ENCODE data around the gene VWA8.
"Not testable (repeated sequence)": the region's sequence is repeated elsewhere in the genome, so short reads cannot be mapped to it uniquely, and the experiment has no call there.

VWA8 gene

DNA sequence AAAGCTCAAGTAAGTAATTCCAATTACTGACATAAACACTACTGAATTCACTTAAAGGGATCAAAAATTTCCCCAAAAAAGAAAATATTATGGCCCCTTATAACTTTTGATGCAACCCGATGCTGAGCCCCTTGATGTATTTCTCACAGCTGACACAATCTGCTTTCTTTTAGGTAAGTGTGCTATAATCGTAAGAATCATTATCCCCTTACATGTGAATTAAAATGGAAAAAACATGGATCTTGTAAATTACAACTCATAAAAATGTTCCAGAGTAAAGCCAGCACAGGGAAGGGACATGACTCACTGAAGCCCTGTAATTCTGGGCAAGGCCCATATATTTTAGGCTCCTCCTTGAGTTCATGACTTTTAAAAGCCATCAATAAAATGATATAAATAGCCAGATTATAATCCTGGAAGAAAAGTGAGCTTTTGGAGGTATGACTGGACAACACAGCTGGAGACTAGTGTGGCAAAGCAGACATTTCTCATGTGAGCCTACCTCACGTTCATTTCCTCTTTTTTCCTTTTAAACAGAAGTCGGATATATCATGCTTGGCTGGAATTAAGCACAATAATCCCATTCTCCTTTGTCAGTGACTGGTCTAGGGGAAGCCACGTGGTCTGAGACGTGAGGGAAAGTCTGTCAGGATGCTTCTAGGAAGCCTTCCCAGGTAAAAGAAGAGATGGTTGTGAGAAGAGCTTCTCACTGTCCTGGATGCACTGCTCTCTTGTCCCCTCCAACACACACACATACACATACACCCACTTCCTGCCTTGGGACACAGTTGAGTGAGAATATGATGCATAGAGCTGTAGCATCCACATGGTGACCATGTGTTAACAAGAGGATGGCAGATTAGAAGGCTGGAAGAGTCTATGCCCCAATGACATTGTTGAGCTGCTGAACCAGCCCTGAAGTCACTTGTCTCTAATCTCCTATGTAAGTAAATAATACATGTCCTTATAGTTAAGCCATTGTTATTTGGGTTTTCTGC, 338.2 kb downstream of the VWA8 start:
- no peak for DNase-seq (ENCODE audit: low read depth in 3 of 3, low spot score in 1 of 3)

DNA sequence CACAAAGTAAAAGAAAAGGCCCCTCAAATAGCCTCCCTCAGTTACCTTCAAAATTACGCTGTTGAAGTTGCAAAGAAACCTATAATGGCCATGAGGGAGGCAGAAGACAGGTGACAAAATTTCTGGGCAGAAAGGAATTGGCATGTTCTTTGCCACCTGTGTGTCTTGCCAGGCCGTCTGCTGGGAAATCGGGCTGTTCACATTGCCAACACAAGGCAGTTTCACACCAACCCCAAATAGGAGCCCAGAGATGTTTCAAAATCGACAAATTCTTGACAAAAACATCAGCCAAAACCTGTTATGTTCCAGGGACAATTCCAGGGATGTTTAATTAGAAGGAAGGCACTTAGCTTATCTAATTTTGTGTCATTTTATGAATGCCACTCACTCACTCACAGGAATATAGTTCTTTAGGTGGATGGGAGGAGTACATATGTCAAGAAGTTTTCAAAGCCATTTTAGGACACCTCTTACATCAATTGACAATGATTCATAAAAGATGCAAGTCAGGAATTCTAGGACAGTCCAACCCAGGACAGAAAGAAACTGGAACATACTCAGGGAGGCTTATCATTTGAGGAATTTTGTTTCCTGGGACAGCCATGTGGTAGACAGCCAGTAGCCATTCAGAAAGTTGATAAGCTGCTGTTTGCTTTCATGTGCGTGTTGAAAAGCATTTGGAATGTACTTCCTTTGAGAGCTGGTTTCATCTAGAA, 339.0 kb downstream of the VWA8 start:
- DNase-seq (ENCODE audit: low read depth in 3 of 3, low spot score in 1 of 3) = no peak

- not testable (repeated sequence) for DNase-seq (ENCODE audit: low read depth in 3 of 3, low spot score in 1 of 3)
Observed at GRCh38 chr13:41617633-41618032, 343.3 kb downstream of the VWA8 start.

DNA sequence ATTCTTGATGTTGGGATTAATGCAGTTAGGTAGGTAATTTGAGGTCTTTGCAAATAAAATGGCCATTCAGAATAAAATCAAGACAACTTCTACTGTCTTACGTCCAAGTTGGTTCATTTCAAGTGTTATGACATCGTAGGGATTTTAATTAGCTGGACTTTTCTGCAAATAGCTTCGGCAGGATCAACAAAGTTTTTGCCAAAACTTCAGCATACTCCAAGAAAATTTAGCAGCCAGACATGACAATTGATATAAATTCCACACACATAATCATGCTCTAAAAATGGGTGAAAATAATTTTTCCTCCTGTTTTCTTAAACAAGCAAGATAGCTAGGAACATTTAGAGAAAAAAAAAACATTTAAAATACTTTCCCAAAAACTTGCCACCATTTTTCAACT, 344.8 kb downstream of the VWA8 start:
- DNase-seq (ENCODE audit: low read depth in 3 of 3, low spot score in 1 of 3) = no peak

DNA sequence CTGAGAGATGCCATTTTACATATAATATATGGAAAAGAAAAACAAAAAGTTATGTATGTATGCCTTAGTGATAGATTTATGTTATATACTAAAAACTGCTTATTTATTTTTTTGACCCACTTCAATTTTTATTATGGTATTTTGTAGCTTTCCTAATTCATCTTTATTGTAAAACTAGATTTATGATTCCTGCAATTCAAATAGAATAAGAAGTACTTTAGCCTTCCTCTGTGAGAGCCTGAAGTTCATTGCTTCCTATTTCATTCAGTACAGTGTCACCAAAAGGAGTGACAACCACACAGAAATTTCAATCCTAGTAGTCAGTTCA, 345.4 kb downstream of the VWA8 start:
- DNase-seq (ENCODE audit: low read depth in 3 of 3, low spot score in 1 of 3) = no peak

GRCh38 chr13:41614671-41615527, 346.0 kb downstream of the VWA8 start:
- no peak for DNase-seq (ENCODE audit: low read depth in 3 of 3, low spot score in 1 of 3)

GRCh38 chr13:41613984-41614661, 346.8 kb downstream of the VWA8 start:
- no peak for DNase-seq (ENCODE audit: low read depth in 3 of 3, low spot score in 1 of 3)

GRCh38 chr13:41613471-41613870, 347.4 kb downstream of the VWA8 start:
- no peak for DNase-seq (ENCODE audit: low read depth in 3 of 3, low spot score in 1 of 3)

- no peak for DNase-seq (ENCODE audit: low read depth in 3 of 3, low spot score in 1 of 3)
Observed at GRCh38 chr13:41611385-41611784, 349.5 kb downstream of the VWA8 start.

GRCh38 chr13:41610404-41610803, 350.5 kb downstream of the VWA8 start:
- no peak for DNase-seq (ENCODE audit: low read depth in 3 of 3, low spot score in 1 of 3)

- DNase-seq (ENCODE audit: low read depth in 3 of 3, low spot score in 1 of 3) = no peak
Observed at GRCh38 chr13:41609828-41610227, 351.1 kb downstream of the VWA8 start.

- no peak for DNase-seq (ENCODE audit: low read depth in 3 of 3, low spot score in 1 of 3)
Observed at GRCh38 chr13:41608839-41609177, 352.1 kb downstream of the VWA8 start.

DNA sequence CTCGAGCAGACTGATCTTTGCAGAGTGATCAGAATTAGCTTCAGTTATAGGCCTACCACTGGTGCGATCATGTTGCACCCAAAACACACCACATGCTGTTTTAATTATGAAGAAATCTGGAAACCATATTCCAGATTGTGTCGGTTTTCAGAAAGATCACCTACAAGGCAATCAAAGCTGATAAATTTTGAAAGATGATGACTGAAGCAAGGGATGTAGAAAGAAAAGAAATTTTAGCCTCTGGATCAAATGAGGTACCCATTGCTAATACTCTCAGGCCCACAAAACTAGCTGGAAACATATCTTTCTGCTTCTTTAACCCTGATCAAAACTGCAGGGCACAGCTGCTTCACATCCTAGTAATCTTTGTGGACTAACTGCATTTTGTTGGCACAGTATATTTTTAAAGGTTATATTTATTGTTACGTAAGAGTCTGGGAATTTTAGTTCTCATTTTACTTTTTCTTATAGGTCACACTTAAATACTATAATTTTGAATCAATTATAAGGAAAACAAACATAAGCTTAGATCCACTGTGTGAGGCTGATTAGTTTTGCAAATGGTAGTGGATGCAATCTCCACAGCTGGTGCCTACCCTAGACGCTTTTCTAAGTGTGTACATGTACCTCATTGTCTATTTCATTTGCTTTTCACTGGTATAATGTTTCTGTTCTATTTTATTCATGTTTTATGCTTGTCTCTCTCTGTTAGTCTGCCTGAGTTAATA, 352.6 kb downstream of the VWA8 start:
- DNase-seq (ENCODE audit: low read depth in 3 of 3, low spot score in 1 of 3) = no peak

- no peak for DNase-seq (ENCODE audit: low read depth in 3 of 3, low spot score in 1 of 3)
Observed at GRCh38 chr13:41606646-41607045, 354.3 kb downstream of the VWA8 start.

DNA sequence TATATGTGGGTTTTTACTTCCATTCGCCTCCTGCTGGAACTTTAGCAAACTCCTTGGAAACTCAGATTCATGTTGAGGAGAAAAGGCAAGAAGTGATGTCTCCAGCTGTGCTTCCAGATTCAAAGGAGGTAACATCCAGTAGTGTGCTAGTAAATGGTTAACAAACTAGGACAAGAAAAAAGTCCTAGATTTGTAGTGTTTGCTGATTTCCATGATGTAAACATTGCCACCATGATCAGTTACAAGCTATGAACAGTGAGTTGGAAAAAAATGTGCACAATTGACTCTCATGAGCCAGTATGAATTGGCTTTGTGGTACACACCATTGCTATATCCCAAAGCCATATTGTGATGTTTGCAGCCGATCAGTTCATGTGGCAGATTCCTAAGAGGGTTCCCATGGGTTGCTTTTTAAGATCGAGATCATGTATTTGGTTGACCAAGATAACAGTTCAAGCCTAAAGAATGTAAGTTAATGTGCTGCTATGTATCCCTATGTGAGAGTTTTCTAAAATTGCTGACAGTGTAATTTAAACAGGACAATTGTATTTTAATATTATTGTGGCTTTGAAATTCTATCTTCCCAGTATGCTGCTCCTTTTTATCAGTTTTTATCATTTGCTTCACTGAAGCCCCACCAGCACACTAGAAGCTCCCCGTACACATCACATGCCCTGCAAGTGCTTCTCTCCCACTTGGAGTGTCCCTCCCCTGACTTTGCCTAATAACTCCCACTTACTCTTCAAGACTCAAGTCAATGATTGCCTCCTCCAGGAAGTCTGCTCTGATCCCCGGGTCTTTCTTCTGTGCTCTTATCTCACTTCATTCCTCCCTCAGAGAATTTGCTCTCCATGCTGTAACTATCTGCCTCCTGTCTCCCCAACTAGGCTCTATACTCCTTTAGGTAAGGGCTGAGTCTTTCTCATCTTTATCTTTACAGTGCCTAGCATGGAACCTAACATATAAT, 355.3 kb downstream of the VWA8 start:
- no peak for DNase-seq (ENCODE audit: low read depth in 3 of 3, low spot score in 1 of 3)

DNA sequence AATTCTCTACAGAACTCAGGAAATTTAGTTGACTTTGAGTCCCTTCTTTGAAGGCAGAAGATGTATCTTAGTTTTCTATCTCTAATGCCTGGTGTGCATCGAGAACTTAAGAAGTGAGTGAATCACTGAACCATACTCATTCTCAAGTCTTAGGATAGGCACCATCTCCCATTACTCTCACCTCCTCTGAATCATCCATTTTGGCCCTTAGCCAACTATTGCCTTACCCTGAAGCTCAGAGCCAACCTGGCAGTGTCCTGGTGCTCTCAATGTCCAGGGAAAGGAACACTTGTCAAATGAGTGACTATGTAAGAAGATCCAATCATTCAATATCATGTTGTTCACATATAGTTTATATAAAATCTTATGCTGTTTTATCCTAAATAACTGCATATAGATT, 357.0 kb downstream of the VWA8 start:
- DNase-seq (ENCODE audit: low read depth in 3 of 3, low spot score in 1 of 3) = no peak

- no peak for DNase-seq (ENCODE audit: low read depth in 3 of 3, low spot score in 1 of 3)
Observed at GRCh38 chr13:41601718-41602445, 359.0 kb downstream of the VWA8 start.

- DNase-seq (ENCODE audit: low read depth in 3 of 3, low spot score in 1 of 3) = no peak
Observed at GRCh38 chr13:41599619-41600018, 361.3 kb downstream of the VWA8 start.
